Activated B cell treated with CpG ODN at 0.5 μM for 24 hours (primary cell): Measurements from ENCODE around the gene ZNF784. TPM values are rescaled to one million over a fixed set of nuclear protein-coding genes. Genes with fewer than 3 reads are reported as not detected.
A peak's percentile ranks its signal among the peaks of the same experiment; 100 is the strongest.

Source experiments
- ATAC-seq: fragments of 200-7000 bp; cut with Tn5 transposase; one replicate; pipeline ENCODE4 v1.10.0; 2021; ENCODE audit warnings: low read depth, mild to moderate bottlenecking, moderate library complexity
- CTCF ChIA-PET: fragments of 350-600 bp; sonication (Branson Sonifier 250); formaldehyde crosslinking; loops from one replicate; lab custom pipeline; 2021; ENCODE audit warnings: antibody characterized with exemption; lab: Charles Lee
- POLR2A ChIA-PET: fragments of 350-600 bp; sonication (Branson Sonifier 250); formaldehyde crosslinking; loops from one replicate; lab custom pipeline; 2021; ENCODE audit warnings: antibody characterized with exemption; lab: Charles Lee
- DNase-seq: peaks from one replicate; pipeline ENCODE4 v3.0.0; 2022
- H3K27ac Mint-ChIP-seq: one replicate; pipeline ENCODE4 v1.8.0; 2020; ENCODE audit warnings: mixed read lengths
- H3K27me3 Mint-ChIP-seq: one replicate; pipeline ENCODE4 v1.8.0; 2021; ENCODE audit warnings: mixed read lengths
- H3K36me3 Mint-ChIP-seq: one replicate; pipeline ENCODE4 v1.8.0; 2021; ENCODE audit warnings: low read depth, mixed read lengths
- H3K4me1 Mint-ChIP-seq: one replicate; pipeline ENCODE4 v1.8.0; 2021; ENCODE audit warnings: mixed read lengths
- H3K4me3 Mint-ChIP-seq: one replicate; pipeline ENCODE4 v1.8.0; 2020; ENCODE audit warnings: mild to moderate bottlenecking, mixed read lengths
- H3K9me3 Mint-ChIP-seq: one replicate; pipeline ENCODE4 v1.8.0; 2020; ENCODE audit warnings: mixed read lengths
- intact Hi-C: fragments of 100-400 bp; cut with micrococcal nuclease; formaldehyde crosslinking; loops from one replicate; pipeline ENCODE4 v1.15.1; 2024
- total RNA-seq: library from RNA; stranded (reverse); gene quantifications from 2 replicates; pipeline ENCODE4 v1.2.3, GENCODE V29; 2022
- TF ChIP-seq, protein P1 (sequence below): fragments of 200-600 bp; IDR thresholded peaks from one replicate; pipeline ENCODE4 v1.8.0; 2022; ENCODE audit warnings: antibody characterized with exemption, mild to moderate bottlenecking

The ZNF784 gene
- total RNA-seq, 1 donor from 2014 or later, result 8.9 TPM

- DNase-seq (no peak), ATAC-seq (no peak)
- no peaks in the 10 kb centered on the region for H3K9me3 Mint-ChIP-seq
- CTCF ChIA-PET, result no interaction called here
- POLR2A ChIA-PET, result interaction anchor here (1.0 kb wide), 1 partner anchor 11 kb away, joined by 4 read pairs; the partner anchor contains the start of gene ZNF784
- peaks cover 51% of the 10 kb centered on the region for H3K36me3 Mint-ChIP-seq
- no peak overlapping the region for H3K4me3 Mint-ChIP-seq
- H3K27me3 Mint-ChIP-seq, result no peaks in the 10 kb centered on the region
- TF ChIP-seq, protein P1, sequence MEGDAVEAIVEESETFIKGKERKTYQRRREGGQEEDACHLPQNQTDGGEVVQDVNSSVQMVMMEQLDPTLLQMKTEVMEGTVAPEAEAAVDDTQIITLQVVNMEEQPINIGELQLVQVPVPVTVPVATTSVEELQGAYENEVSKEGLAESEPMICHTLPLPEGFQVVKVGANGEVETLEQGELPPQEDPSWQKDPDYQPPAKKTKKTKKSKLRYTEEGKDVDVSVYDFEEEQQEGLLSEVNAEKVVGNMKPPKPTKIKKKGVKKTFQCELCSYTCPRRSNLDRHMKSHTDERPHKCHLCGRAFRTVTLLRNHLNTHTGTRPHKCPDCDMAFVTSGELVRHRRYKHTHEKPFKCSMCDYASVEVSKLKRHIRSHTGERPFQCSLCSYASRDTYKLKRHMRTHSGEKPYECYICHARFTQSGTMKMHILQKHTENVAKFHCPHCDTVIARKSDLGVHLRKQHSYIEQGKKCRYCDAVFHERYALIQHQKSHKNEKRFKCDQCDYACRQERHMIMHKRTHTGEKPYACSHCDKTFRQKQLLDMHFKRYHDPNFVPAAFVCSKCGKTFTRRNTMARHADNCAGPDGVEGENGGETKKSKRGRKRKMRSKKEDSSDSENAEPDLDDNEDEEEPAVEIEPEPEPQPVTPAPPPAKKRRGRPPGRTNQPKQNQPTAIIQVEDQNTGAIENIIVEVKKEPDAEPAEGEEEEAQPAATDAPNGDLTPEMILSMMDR, result no peak
- peak overlapping the region; percentile 83 for H3K27ac Mint-ChIP-seq
- H3K4me1 Mint-ChIP-seq, result peaks cover 42% of the 10 kb centered on the region
- intact Hi-C loops, result no loop called here
These were observed 11.0 kb downstream of the ZNF784 start for GRCh38 chr19:55613396-55613795.

DNA sequence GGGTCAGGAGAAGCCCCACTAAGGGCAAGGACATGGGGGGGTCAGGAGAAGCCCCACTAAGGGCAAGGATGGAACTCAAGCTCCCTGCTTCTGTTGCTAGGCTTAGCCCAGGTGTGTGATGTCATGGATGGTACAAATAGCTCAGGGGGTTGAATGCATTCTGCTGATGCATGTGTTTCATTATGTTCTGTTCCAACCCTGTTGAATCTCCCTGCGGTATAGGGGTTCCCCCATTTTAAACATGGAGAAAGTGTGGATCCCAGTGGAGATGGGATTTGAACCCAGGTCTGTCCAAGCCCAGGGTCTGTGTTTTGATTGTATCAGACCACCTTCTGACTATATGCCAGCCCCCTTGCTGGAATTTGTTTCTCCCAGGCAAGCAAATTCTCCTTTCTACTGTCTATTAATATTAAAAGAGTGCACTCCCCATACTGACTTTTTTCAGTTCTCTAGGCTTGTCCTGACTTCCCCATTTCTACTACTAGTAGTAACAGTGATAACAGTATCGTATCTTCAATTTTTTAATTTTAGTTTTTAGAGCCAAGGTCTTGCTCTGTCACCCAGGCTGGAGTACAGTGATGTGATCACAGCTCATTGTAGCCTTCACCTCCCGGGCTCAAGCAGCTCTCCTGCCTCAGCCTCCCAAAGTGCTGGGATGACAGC is 12.3 kb downstream of the ZNF784 start:
- H3K27ac Mint-ChIP-seq, result peak overlapping the region; percentile 83
- intact Hi-C loops, result no loop called here
- no peaks in the 10 kb centered on the region for H3K9me3 Mint-ChIP-seq
- H3K27me3 Mint-ChIP-seq, result no peaks in the 10 kb centered on the region
- TF ChIP-seq, protein P1, result no peak
- ChIA-PET CTCF (no interaction called here), POLR2A (interaction anchor here (0.6 to 1.4 kb wide), 3 partner anchors 13 to 136 kb away, joined by 3 to 6 read pairs (median 4); partner anchors contain the start of genes FIZ1 and ZNF628)
- H3K4me1 Mint-ChIP-seq, result peaks cover 49% of the 10 kb centered on the region
- DNase-seq, result no peak
- peaks cover 51% of the 10 kb centered on the region for H3K36me3 Mint-ChIP-seq
- peak; percentile 77 for ATAC-seq
- no peak overlapping the region for H3K4me3 Mint-ChIP-seq

- Mint-ChIP-seq H3K27me3 (no peaks in the 10 kb centered on the region), H3K4me1 (peaks cover 56% of the 10 kb centered on the region), H3K27ac (peak overlapping the region; percentile 83), H3K9me3 (no peaks in the 10 kb centered on the region), H3K36me3 (peaks cover 52% of the 10 kb centered on the region), H3K4me3 (no peak overlapping the region)
- ATAC-seq (no peak), DNase-seq (no peak)
- TF ChIP-seq, protein P1, result no peak
- intact Hi-C loops, result no loop called here
- ChIA-PET POLR2A (interaction anchor here (0.6 to 1.4 kb wide), 2 partner anchors 13 to 23 kb away, joined by 6 to 7 read pairs; no protein-coding TSS in a partner anchor), CTCF (no interaction called here)
These were observed 12.9 kb downstream of the ZNF784 start for GRCh38 chr19:55611300-55611982.

GRCh38 chr19:55609326-55609725 is 15.0 kb downstream of the ZNF784 start:
- Mint-ChIP-seq H3K4me1 (peaks cover 70% of the 10 kb centered on the region), H3K27me3 (no peaks in the 10 kb centered on the region), H3K4me3 (no peak overlapping the region), H3K9me3 (no peaks in the 10 kb centered on the region), H3K27ac (no peak overlapping the region), H3K36me3 (peaks cover 59% of the 10 kb centered on the region)
- DNase-seq (no peak), ATAC-seq (no peak)
- ChIA-PET POLR2A (interaction anchor here (1.8 kb wide), 1 partner anchor 10 kb away, joined by 9 read pairs; the partner anchor contains the start of genes FIZ1 and ZNF524), CTCF (interaction anchor here (1.4 kb wide), 1 partner anchor 93 kb away, joined by 5 read pairs; no protein-coding TSS in a partner anchor)
- intact Hi-C loops, result loop anchor here (5.0 to 10.0 kb wide), 2 partner anchors 202 to 355 kb away; partner anchors contain the start of genes PPP6R1 and UBE2S
- TF ChIP-seq, protein P1, result no peak
